A549 (cell line): ENCODE measurements around the gene MAP3K4. TPM values are rescaled to one million over a fixed set of nuclear protein-coding genes. Genes with fewer than 3 reads are reported as not detected.

Source experiments
- ATAC-seq, 2 experiments: fragments of 200-7000 bp in 1 of 2; fragments of >200 bp in 1 of 2; cut with Nextera tagmentation in 1 of 2; cut with Tn5 transposase in 1 of 2; 3 replicates each; pipeline versions ENCODE4 v1.8.0 to v1.9.1; 2018 to 2020; ENCODE audit warnings: mild to moderate bottlenecking in 1 of 2, moderate library complexity in 1 of 2
- CTCF ChIA-PET: fragments of 300-600 bp; sonication (Branson Sonifier 250); formaldehyde crosslinking; extraction: SDS; loops from one replicate; lab custom pipeline; 2021; ENCODE audit warnings: antibody characterized with exemption, inconsistent platforms; lab: Yijun Ruan, JAX
- POLR2A ChIA-PET: fragments of 350-600 bp; formaldehyde crosslinking; extraction: SDS; loops from one replicate; lab custom pipeline; 2021; ENCODE audit warnings: antibody characterized with exemption, inconsistent platforms; lab: Yijun Ruan, JAX
- DNase-seq, 2 experiments: peaks; one replicate each; pipeline versions ENCODE4 v3.0.0 to v3.0.0-alpha.2; 2011 to 2016; ENCODE audit warnings: low read depth in 1 of 2, low spot score in 1 of 2
- FAIRE-seq: peaks from 2 replicates; lab custom pipeline; 2011; peaks lifted over from hg19 to GRCh38; lab: Jason Lieb, UNC
- H3K27ac ChIP-seq, 2 experiments: fragments of >200 bp; sonication (Bioruptor Twin); formaldehyde crosslinking; 3 replicates each; pipeline ENCODE4 v1.5.1; 2016 to 2017
- H3K4me1 ChIP-seq: fragments of >200 bp; sonication (Bioruptor Twin); formaldehyde crosslinking; 3 replicates; pipeline ENCODE4 v1.6.1; 2016
- H3K4me2 ChIP-seq: fragments of >200 bp; sonication (Bioruptor Twin); formaldehyde crosslinking; 3 replicates; pipeline ENCODE4 v1.6.1; 2016
- H3K4me3 ChIP-seq: fragments of >200 bp; sonication (Bioruptor Twin); formaldehyde crosslinking; 3 replicates; pipeline ENCODE4 v1.5.1; 2016
- H3K9me3 ChIP-seq: fragments of >200 bp; sonication (Bioruptor Twin); formaldehyde crosslinking; 3 replicates; pipeline ENCODE4 v1.6.1; 2016
- BCL3 ChIP-seq: fragments of >200 bp; sonication (Bioruptor Twin); formaldehyde crosslinking; IDR thresholded peaks from 3 replicates; pipeline ENCODE4 v1.6.1; 2016
- CBX2 ChIP-seq: fragments of 200-600 bp; sonication (generic); IDR thresholded peaks from 2 replicates; pipeline ENCODE4 v1.6.1; 2016; ENCODE audit warnings: low read depth, mild to moderate bottlenecking, borderline replicate concordance
- CBX8 ChIP-seq: fragments of 200-600 bp; sonication (generic); IDR thresholded peaks from 2 replicates; pipeline ENCODE4 v1.6.1; 2016
- CTCF ChIP-seq: fragments of >200 bp; sonication (Bioruptor Twin); formaldehyde crosslinking; IDR thresholded peaks from 3 replicates; pipeline ENCODE4 v1.5.1; 2016
- EHF ChIP-seq: fragments of 250-450 bp; sonication (Bioruptor Pico); IDR thresholded peaks from 2 replicates; pipeline ENCODE4 v1.5.0; 2020; ENCODE audit warnings: mild to moderate bottlenecking
- EHMT2 ChIP-seq: fragments of 200-600 bp; sonication (generic); IDR thresholded peaks from 2 replicates; pipeline ENCODE4 v1.6.1; 2016; ENCODE audit warnings: antibody characterized with exemption, low read depth, mild to moderate bottlenecking, moderate library complexity
- EP300 ChIP-seq, 2 experiments: fragments of >200 bp; sonication (Bioruptor Twin); formaldehyde crosslinking; IDR thresholded peaks; 2 replicates in 1 of 2; 3 replicates in 1 of 2; pipeline ENCODE4 v1.6.1; 2016 to 2017
- FOSB ChIP-seq: fragments of 250-450 bp; sonication (Bioruptor Pico); IDR thresholded peaks from 2 replicates; pipeline ENCODE4 v1.5.0; 2020; ENCODE audit warnings: mild to moderate bottlenecking, moderate library complexity
- FOXS1 ChIP-seq: fragments of 250-450 bp; sonication (Bioruptor Pico); IDR thresholded peaks from 2 replicates; pipeline ENCODE4 v1.5.0; 2020; ENCODE audit warnings: mild to moderate bottlenecking, moderate library complexity
- GATA3 ChIP-seq: IDR thresholded peaks from 2 replicates; pipeline ENCODE4 v1.6.1; 2012; ENCODE audit warnings: borderline replicate concordance
- HEYL ChIP-seq: fragments of 250-450 bp; sonication (Bioruptor Pico); IDR thresholded peaks from 2 replicates; pipeline ENCODE4 v1.8.0; 2021; ENCODE audit warnings: mild to moderate bottlenecking, moderate library complexity
- HOXB13 ChIP-seq: fragments of 250-450 bp; sonication (Bioruptor Pico); IDR thresholded peaks from 2 replicates; pipeline ENCODE4 v1.5.0; 2020; ENCODE audit warnings: low read depth, mild to moderate bottlenecking, moderate library complexity
- HOXB5 ChIP-seq: fragments of 250-450 bp; sonication (Bioruptor Pico); IDR thresholded peaks from 2 replicates; pipeline ENCODE4 v1.5.0; 2020; ENCODE audit warnings: mild to moderate bottlenecking, moderate library complexity
- JUNB ChIP-seq: fragments of >200 bp; sonication (Bioruptor Twin); formaldehyde crosslinking; IDR thresholded peaks from 2 replicates; pipeline ENCODE4 v1.6.1; 2016
- KDM5A ChIP-seq: fragments of 200-600 bp; sonication (generic); IDR thresholded peaks from 2 replicates; pipeline ENCODE4 v1.6.1; 2016; ENCODE audit warnings: antibody characterized with exemption, mild to moderate bottlenecking
- MAFK ChIP-seq: fragments of 450-650 bp; IDR thresholded peaks from 2 replicates; pipeline ENCODE4 v1.6.1; 2014; ENCODE audit not compliant: partially characterized antibody
- NPAS2 ChIP-seq: fragments of 250-450 bp; sonication (Bioruptor Pico); IDR thresholded peaks from 2 replicates; pipeline ENCODE4 v1.8.0; 2022; ENCODE audit warnings: mild to moderate bottlenecking, moderate library complexity, borderline replicate concordance
- PBX3 ChIP-seq: IDR thresholded peaks from 2 replicates; pipeline ENCODE4 v1.6.1; 2012
- PHF8 ChIP-seq: fragments of 200-600 bp; sonication (generic); IDR thresholded peaks from 2 replicates; pipeline ENCODE4 v1.6.1; 2016; ENCODE audit warnings: low read depth, mild to moderate bottlenecking, antibody characterized with exemption, moderate library complexity, borderline replicate concordance
- POLR2A ChIP-seq: IDR thresholded peaks from 2 replicates; pipeline ENCODE4 v1.6.1; 2012; ENCODE audit warnings: mild to moderate bottlenecking, low read length
- POLR2AphosphoS2 ChIP-seq: conservative IDR thresholded peaks from 2 replicates; pipeline ENCODE4 v1.6.1; 2012; ENCODE audit warnings: low read length, improper control_type of control experiment, inconsistent platforms
- RARB ChIP-seq: fragments of 250-450 bp; sonication (Bioruptor Pico); IDR thresholded peaks from 2 replicates; pipeline ENCODE4 v1.8.0; 2021; ENCODE audit warnings: mild to moderate bottlenecking, moderate library complexity
- RCOR1 ChIP-seq: fragments of 150-350 bp; IDR thresholded peaks from 2 replicates; pipeline ENCODE4 v1.6.1; 2014; ENCODE audit warnings: antibody characterized with exemption, low read length, low read depth
- RFX5 ChIP-seq: fragments of 450-650 bp; IDR thresholded peaks from 2 replicates; pipeline ENCODE4 v1.7.1; 2014; ENCODE audit warnings: antibody characterized with exemption, mild to moderate bottlenecking, moderate library complexity
- SMC3 ChIP-seq: fragments of >200 bp; sonication (Bioruptor Twin); formaldehyde crosslinking; IDR thresholded peaks from 3 replicates; pipeline ENCODE4 v1.6.1; 2018; ENCODE audit warnings: inconsistent platforms
- TP53 ChIP-seq: fragments of 250-450 bp; sonication (Bioruptor Pico); IDR thresholded peaks from 2 replicates; pipeline ENCODE4 v1.5.0; 2021; ENCODE audit warnings: mild to moderate bottlenecking, moderate library complexity
- USF2 ChIP-seq: fragments of 450-650 bp; IDR thresholded peaks from 2 replicates; pipeline ENCODE4 v1.6.1; 2014; ENCODE audit warnings: antibody characterized with exemption
- ZFP36 ChIP-seq: fragments of 450-650 bp; IDR thresholded peaks from 2 replicates; pipeline ENCODE4 v1.6.1; 2014; ENCODE audit warnings: borderline replicate concordance; ENCODE audit not compliant: partially characterized antibody
- ZNF302 ChIP-seq: fragments of 250-450 bp; sonication (Bioruptor Pico); IDR thresholded peaks from 2 replicates; pipeline ENCODE4 v1.9.0; 2021; ENCODE audit warnings: inconsistent platforms, mild to moderate bottlenecking, moderate library complexity
- ZSCAN20 ChIP-seq: fragments of 250-450 bp; sonication (Bioruptor Pico); IDR thresholded peaks from 2 replicates; pipeline ENCODE4 v1.8.0; 2022; ENCODE audit warnings: mild to moderate bottlenecking, moderate library complexity
- WGBS: methylation state at CpG from one replicate; pipeline ENCODE4 v1.1.6; 2017; ENCODE audit errors: missing lambda C conversion rate; 5-methylcytosine and 5-hydroxymethylcytosine counted together
- polyA plus RNA-seq, 4 experiments: library from polyadenylated mRNA; depleted of rRNA in 3 of 4; stranded (reverse); fragments of >200 nt; fragmentation: RNase III in 1 of 4; extraction: RNeasy Plus Mini Kit Qiagen cat#74134 plus additional on column Dnase treatment in 1 of 4; gene quantifications; 2 replicates in 3 of 4; 3 replicates in 1 of 4; pipeline ENCODE4 v1.2.3, GENCODE V29; 2011 to 2017

MAP3K4 gene
- polyA plus RNA-seq, 2 of the 4 experiments (the other 2 are of a cell fraction) = 7.3 to 13.4 TPM

GRCh38 chr6:161141173-161141572 lies 149.6 kb downstream of the MAP3K4 start:
- ChIA-PET CTCF (interaction anchor here (1.1 to 1.9 kb wide), 2 partner anchors 125 to 210 kb away, joined by 3 to 6 read pairs; no protein-coding TSS in a partner anchor), POLR2A (no interaction called here)
- ATAC-seq (no peak), DNase-seq (no peak), FAIRE-seq (no peak)
- H3K4me3 ChIP-seq = no peak overlapping the region
- H3K4me1 ChIP-seq = no peaks in the 10 kb centered on the region
- no peaks in the 10 kb centered on the region for H3K9me3 ChIP-seq
- no peak overlapping the region for H3K27ac ChIP-seq
- WGBS = 76% methylated on average over 6 of the region's 11 CpGs
- H3K4me2 ChIP-seq = no peak overlapping the region
- TF ChIP-seq GATA3 (no peak), NPAS2 (CRISPR knock-in tag) (no peak), RFX5 (no peak), TP53 (no peak), CBX8 (no peak), FOSB (CRISPR knock-in tag) (no peak), EP300 (IDR thresholded peaks at IDR 0.05) (no peak), ZFP36 (no peak), PBX3 (no peak), FOXS1 (CRISPR knock-in tag) (no peak), MAFK (no peak), JUNB (no peak), RCOR1 (no peak), SMC3 (no peak), ZSCAN20 (no peak), KDM5A (no peak), POLR2A (no peak), HEYL (CRISPR knock-in tag) (no peak), CBX2 (no peak), USF2 (no peak)

- no peaks in the 10 kb centered on the region for H3K4me1 ChIP-seq
- ChIA-PET CTCF (interaction anchor here (0.9 to 1.5 kb wide), 2 partner anchors 10 to 231 kb away, joined by 4 to 6 read pairs; no protein-coding TSS in a partner anchor), POLR2A (no interaction called here)
- 69% methylated on average over 5 of the region's 5 CpGs for WGBS
- no peak for FAIRE-seq
- no peaks in the 10 kb centered on the region for H3K9me3 ChIP-seq
- H3K27ac ChIP-seq = no peak overlapping the region
- DNase-seq = no peak
- no peak overlapping the region for H3K4me2 ChIP-seq
- no peak for ATAC-seq
- TF ChIP-seq EHMT2 (no peak), CTCF (no peak), POLR2AphosphoS2 (no peak), FOXS1 (CRISPR knock-in tag) (no peak), CBX8 (no peak), ZNF302 (no peak), PHF8 (no peak), RARB (CRISPR knock-in tag) (no peak), BCL3 (no peak), HOXB13 (CRISPR knock-in tag) (no peak), HOXB5 (no peak), MAFK (no peak), EHF (CRISPR knock-in tag) (no peak)
- H3K4me3 ChIP-seq = no peak overlapping the region
Measured at GRCh38 chr6:161142957-161143296, 151.4 kb downstream of the MAP3K4 start.
